GM10847 (cell line): ENCODE measurements around the gene TLE1.

Experiments used
- POLR2A ChIP-seq: IDR thresholded peaks from 2 replicates; pipeline ENCODE4 v1.6.1; 2011; ENCODE audit not compliant: insufficient read length; ENCODE audit errors: extremely low read depth

The TLE1 gene

DNA sequence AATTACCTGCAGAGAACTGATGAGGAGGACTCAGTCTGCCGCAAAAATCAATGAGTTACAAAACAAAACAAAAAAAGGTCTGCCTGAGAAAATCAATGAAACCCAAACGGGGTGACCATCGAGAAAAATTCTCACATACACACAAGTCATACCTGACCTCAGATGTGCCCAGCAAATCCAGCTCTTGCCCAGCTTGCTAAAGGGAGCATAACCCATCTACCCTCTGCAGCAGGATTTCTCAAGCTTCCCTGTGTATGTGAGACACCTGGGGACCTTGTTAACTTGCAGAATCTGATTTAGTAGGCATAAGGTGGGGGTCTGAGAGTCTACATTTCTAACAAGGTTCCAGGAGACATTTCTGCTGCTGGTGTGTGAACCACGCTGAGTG, 126.3 kb downstream of the TLE1 start:
- TF ChIP-seq POLR2A = no peak

GRCh38 chr9:81562231-81563019, 126.9 kb downstream of the TLE1 start:
- TF ChIP-seq POLR2A = no peak

- no peak for TF ChIP-seq POLR2A
These were observed 128.3 kb downstream of the TLE1 start for GRCh38 chr9:81560851-81561732.

DNA sequence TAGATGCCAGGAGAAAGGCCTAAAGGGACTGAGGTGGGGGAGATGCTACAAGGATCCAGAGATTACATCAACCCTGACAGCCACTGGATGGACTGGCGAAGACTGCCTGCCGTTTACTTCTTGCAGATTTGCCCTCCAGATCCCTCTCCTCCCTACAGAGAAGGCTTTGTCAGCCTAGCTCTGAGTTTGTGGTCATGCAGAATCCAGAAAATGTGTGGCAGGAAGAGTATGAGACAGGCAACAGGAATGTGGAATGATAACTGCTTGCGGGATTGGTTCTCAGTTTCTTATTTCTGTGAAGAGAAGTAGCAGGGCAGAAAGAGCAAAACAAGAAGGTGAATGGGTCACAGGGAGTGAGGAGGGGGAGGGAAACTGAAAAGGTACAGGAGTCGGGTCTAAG, 129.6 kb downstream of the TLE1 start:
- no peak for TF ChIP-seq POLR2A

DNA sequence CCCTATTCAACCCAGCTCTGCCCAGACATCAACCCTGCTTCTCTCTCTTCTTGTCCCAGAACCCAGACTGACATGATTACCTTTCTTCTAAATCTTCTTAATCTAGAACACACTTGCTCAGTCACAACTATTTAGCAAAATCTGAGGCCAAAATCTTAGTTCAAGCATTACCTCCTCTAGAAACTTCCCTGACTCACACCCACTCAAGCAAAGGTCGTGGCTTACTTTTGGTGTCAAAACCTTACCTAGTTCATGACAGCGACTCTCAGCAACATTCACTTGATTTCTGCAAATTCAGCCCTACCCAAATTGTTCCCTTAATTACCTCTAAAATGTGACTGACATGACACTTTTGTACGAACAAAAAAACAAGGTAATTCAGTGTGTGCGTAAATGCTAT, 130.2 kb downstream of the TLE1 start:
- TF ChIP-seq POLR2A = no peak

GRCh38 chr9:81558091-81558830, 131.1 kb downstream of the TLE1 start:
- no peak for TF ChIP-seq POLR2A

DNA sequence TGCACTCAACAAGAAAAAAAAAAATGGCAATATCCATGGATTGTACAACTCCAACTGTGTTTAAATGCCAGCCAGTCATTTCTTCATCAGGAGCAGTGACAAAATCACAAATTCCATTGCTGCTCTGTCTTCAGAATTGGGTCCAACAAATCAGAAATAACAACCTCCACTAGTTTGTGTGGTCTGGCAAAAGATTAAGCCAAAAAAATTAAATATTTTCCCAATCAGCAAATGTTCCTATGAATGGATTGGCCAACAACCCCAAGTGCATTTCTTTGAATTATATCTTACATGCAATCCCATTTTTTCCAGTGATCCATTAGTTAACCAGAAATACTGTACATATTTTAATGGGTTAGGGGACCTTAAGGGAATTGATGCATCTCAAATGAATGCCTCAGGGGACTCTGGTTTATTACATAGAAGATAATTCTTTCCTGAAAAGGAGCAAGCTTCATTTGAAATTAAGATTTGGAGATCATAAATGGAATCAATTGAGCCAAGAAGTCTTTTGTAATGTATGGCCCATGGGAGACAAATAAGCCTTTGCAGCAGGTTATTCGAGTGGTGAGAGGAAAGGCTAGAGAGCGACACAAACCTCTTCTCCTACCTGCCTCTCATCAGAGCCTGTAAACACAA, 131.8 kb downstream of the TLE1 start:
- TF ChIP-seq POLR2A = no peak

DNA sequence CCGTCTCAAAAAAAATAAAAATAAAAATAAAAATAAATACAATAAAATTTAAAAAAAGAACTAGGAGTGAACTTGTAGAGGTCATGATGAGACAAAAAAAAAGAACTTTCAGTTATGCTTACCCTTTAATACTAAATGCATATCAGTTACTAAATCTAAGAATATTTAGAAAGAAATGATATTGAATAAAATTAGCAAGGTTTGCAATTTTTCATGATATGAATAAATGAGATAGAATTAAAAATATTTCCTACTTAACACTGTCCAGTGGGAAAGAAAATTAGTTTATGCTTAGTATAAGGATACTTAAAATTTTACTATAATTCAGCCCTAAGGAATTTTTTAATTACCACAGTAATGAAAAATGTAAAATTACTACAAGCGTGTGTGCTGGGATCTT, 132.4 kb downstream of the TLE1 start:
- no peak for TF ChIP-seq POLR2A

- TF ChIP-seq POLR2A = no peak
These were observed 136.8 kb downstream of the TLE1 start for GRCh38 chr9:81552581-81552991.

DNA sequence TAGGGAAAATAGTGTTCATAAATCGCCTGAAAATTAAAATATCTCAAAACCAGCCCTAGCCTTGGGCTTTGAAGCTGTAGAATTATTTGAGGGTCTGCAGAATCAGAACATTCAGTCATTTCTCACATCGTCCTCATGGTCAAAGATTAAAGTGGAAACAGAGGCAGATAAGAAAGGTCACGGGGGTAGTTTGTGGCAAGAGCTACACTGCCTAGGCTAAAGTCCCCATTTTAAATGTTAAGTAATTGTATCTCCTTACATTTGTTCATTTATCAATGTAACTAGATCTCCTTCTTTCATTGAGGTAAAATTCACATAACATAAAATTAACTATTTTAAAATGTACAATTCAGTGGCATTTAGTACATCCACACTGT, 139.2 kb downstream of the TLE1 start:
- no peak for TF ChIP-seq POLR2A

GRCh38 chr9:81549500-81550206, 139.7 kb downstream of the TLE1 start:
- no peak for TF ChIP-seq POLR2A

- TF ChIP-seq POLR2A = no peak
These were observed 140.4 kb downstream of the TLE1 start for GRCh38 chr9:81548911-81549310.

GRCh38 chr9:81546489-81546888, 142.9 kb downstream of the TLE1 start:
- no peak for TF ChIP-seq POLR2A

- no peak for TF ChIP-seq POLR2A
These were observed 145.7 kb downstream of the TLE1 start for GRCh38 chr9:81543695-81544094.
